ENCODE results near the gene ANXA5. TPM values are rescaled to one million over a fixed set of nuclear protein-coding genes. Genes with fewer than 3 reads are reported as not detected.

Gene ANXA5
- total RNA-seq, 2 experiments from 2014 or later, result 142 to 152 TPM

GRCh38 chr4:121642876-121643585 is 53.7 kb downstream of the ANXA5 start:
- Mint-ChIP-seq H3K36me3 (no peaks in the 10 kb centered on the region), H3K9me3 (ENCODE audit: low read depth) (no peaks in the 10 kb centered on the region), H3K4me1 (no peaks in the 10 kb centered on the region), H3K27ac (no peak overlapping the region), H3K4me3 (no peak overlapping the region), H3K27me3 (peaks cover 20% of the 10 kb centered on the region)
- no peak for DNase-seq
- ATAC-seq, result no peak
- CTCF ChIA-PET, result interaction anchor here (0.6 kb wide), 1 partner anchor 98 kb away, joined by 3 read pairs; no protein-coding TSS in a partner anchor

GRCh38 chr4:121642292-121642691 is 54.5 kb downstream of the ANXA5 start:
- CTCF ChIA-PET, result interaction anchor here (0.6 kb wide), 1 partner anchor 98 kb away, joined by 3 read pairs; no protein-coding TSS in a partner anchor
- Mint-ChIP-seq H3K27ac (no peak overlapping the region), H3K9me3 (ENCODE audit: low read depth) (no peaks in the 10 kb centered on the region), H3K4me3 (no peak overlapping the region), H3K27me3 (peaks cover 21% of the 10 kb centered on the region), H3K36me3 (no peaks in the 10 kb centered on the region), H3K4me1 (no peaks in the 10 kb centered on the region)
- ATAC-seq, result no peak
- no peak for DNase-seq

GRCh38 chr4:121633653-121634052 is 63.1 kb downstream of the ANXA5 start:
- Mint-ChIP-seq H3K4me1 (no peaks in the 10 kb centered on the region), H3K4me3 (no peak overlapping the region), H3K27ac (no peak overlapping the region), H3K9me3 (ENCODE audit: low read depth) (no peaks in the 10 kb centered on the region), H3K27me3 (peaks cover 36% of the 10 kb centered on the region), H3K36me3 (no peaks in the 10 kb centered on the region)
- ATAC-seq (no peak), DNase-seq (no peak)
- CTCF ChIA-PET, result no interaction called here

- ATAC-seq, result no peak
- H3K36me3 Mint-ChIP-seq, result no peaks in the 10 kb centered on the region
- no peak overlapping the region for H3K4me3 Mint-ChIP-seq
- H3K4me1 Mint-ChIP-seq, result no peaks in the 10 kb centered on the region
- DNase-seq, result no peak
- H3K27me3 Mint-ChIP-seq, result peaks cover 30% of the 10 kb centered on the region
- H3K9me3 Mint-ChIP-seq (ENCODE audit: low read depth), result no peaks in the 10 kb centered on the region
- CTCF ChIA-PET, result no interaction called here
- no peak overlapping the region for H3K27ac Mint-ChIP-seq
These were observed 64.1 kb downstream of the ANXA5 start for GRCh38 chr4:121632636-121633035.

Other genes with a start within 250 kb of the ANXA5 start
- gene SMIM43, start 68.2 kb upstream of the ANXA5 start, total RNA-seq, result under 1 TPM in 1 of 2 experiments, not detected in 1; 0.18 TPM
- gene EXOSC9, start 104.3 kb upstream of the ANXA5 start, total RNA-seq, result 10 to 100 TPM; 59.5 to 61.0 TPM
- 100 to 1,000 TPM; 125 to 129 TPM for gene CCNA2, start 126.9 kb upstream of the ANXA5 start, total RNA-seq
- gene BBS7, start 173.5 kb upstream of the ANXA5 start, total RNA-seq, result 10 to 100 TPM; 17.9 to 18.8 TPM

Data from activated CD8-positive, alpha-beta memory T cell treated with anti-CD3 and anti-CD28 coated beads, Interleukin-2, amount 10 ng/mL, durations not matched to agents 7 days and 5 days (primary cell).